Measurements from ENCODE around the gene ACACB. TPM values are rescaled to one million over a fixed set of nuclear protein-coding genes. Genes with fewer than 3 reads are reported as not detected.

The ACACB gene
- total and polyA plus RNA-seq, 2 donors (not counting 3 experiments of a cell fraction or from before 2014, with no cell fraction given) = 1.3 to 5.7 TPM

DNA sequence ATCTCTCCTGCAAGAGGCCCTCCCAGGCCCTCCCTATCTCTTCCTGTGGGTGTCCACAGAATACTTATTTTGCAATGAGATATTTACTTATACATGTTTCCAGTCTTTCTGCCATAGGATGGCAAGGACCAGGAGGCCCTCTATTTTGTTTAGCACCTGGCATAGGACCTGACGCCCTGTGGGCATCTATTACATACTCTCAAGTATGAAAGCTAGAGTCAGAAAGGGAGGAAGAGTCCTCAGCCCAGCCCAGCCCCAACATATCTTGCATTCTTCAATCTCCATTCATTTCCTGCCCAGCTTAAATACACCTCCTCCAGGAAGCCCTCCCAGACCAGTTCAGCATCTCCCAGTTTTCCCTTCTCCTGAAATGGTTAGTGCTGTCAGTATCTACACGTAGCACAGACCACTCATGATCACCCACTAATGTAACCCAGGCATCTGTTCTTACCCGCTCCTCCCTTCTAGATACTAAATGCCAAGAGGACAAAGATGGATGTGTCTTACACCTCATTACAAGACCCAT lies 185.3 kb downstream of the ACACB start:
- H3K4me2 ChIP-seq (ENCODE audit: insufficient read depth, low read length) = no peak overlapping the region
- POLR2A ChIA-PET = no interaction called here
- H3K9me3 ChIP-seq (replicated peaks; ENCODE audit: control insufficient read depth, insufficient read depth, low read length) = no peaks in the 10 kb centered on the region
- no peak for TF ChIP-seq FOS (IDR thresholded peaks at IDR 0.05; ENCODE audit: borderline replicate concordance, insufficient read depth, low read length)
- TF ChIP-seq, protein P1, sequence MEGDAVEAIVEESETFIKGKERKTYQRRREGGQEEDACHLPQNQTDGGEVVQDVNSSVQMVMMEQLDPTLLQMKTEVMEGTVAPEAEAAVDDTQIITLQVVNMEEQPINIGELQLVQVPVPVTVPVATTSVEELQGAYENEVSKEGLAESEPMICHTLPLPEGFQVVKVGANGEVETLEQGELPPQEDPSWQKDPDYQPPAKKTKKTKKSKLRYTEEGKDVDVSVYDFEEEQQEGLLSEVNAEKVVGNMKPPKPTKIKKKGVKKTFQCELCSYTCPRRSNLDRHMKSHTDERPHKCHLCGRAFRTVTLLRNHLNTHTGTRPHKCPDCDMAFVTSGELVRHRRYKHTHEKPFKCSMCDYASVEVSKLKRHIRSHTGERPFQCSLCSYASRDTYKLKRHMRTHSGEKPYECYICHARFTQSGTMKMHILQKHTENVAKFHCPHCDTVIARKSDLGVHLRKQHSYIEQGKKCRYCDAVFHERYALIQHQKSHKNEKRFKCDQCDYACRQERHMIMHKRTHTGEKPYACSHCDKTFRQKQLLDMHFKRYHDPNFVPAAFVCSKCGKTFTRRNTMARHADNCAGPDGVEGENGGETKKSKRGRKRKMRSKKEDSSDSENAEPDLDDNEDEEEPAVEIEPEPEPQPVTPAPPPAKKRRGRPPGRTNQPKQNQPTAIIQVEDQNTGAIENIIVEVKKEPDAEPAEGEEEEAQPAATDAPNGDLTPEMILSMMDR (IDR thresholded peaks at IDR 0.05; ENCODE audit: extremely low read depth in 1 of 2, insufficient read depth in 1 of 2, low read depth in 1 of 2, low read length in 2 of 2) = no peak
- no peak for TF ChIP-seq POLR2AphosphoS5 (IDR thresholded peaks at IDR 0.05; ENCODE audit: insufficient read depth, low read depth, low read length)
- no peak for TF ChIP-seq GATA2 (IDR thresholded peaks at IDR 0.05; ENCODE audit: insufficient read depth, insufficient read length, low read depth, low read length)
- TF ChIP-seq MYC (IDR thresholded peaks at IDR 0.05; ENCODE audit: low read depth, low read length) = no peak
- TF ChIP-seq JUN (IDR thresholded peaks at IDR 0.05; ENCODE audit: borderline replicate concordance, insufficient read depth, insufficient read length, low read depth) = no peak
- TF ChIP-seq, protein P2, sequence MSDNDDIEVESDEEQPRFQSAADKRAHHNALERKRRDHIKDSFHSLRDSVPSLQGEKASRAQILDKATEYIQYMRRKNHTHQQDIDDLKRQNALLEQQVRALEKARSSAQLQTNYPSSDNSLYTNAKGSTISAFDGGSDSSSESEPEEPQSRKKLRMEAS (IDR thresholded peaks at IDR 0.05; ENCODE audit: insufficient read depth, insufficient read length) = no peak
- no peak for TF ChIP-seq POLR2A (IDR thresholded peaks at IDR 0.05; ENCODE audit: low read depth, low read length)
- H3K9ac ChIP-seq (replicated peaks; ENCODE audit: extremely low read depth, insufficient read depth, low read length) = no peak overlapping the region
- no peaks in the 10 kb centered on the region for H3K36me3 ChIP-seq (ENCODE audit: control insufficient read depth in 2 of 2, extremely low read depth in 1 of 2, insufficient read depth in 2 of 2, low read length in 2 of 2)
- H3K27me3 ChIP-seq (ENCODE audit: control insufficient read depth in 2 of 2, insufficient read depth in 2 of 2, low read length in 2 of 2) = peaks cover 9 to 12% of the 10 kb centered on the region in 2 experiments
- BruUV-seq (replicated peaks) = no TSS peak
- intact Hi-C loops (cut with micrococcal nuclease) (no loop called here), dilution Hi-C loops (cut with MboI; ENCODE audit: extremely low pct_ligation_motif_present, low sequenced_read_pairs) (no loop called here)
- no peak overlapping the region for H3K4me3 ChIP-seq (replicated peaks in 1 of 3; ENCODE audit: insufficient read depth in 1 of 3, low read depth in 1 of 3, low read length in 3 of 3)
- H3K9me1 ChIP-seq (replicated peaks; ENCODE audit: control insufficient read depth, extremely low read depth, insufficient read depth, low read length) = no peaks in the 10 kb centered on the region
- CTCF ChIA-PET = no interaction called here
- no peak overlapping the region for H3K27ac ChIP-seq (ENCODE audit: insufficient read depth, low read depth, low read length)
- H3K4me1 ChIP-seq (ENCODE audit: control insufficient read depth, extremely low read depth, insufficient read depth, low read length) = no peaks in the 10 kb centered on the region
- no peaks in the 10 kb centered on the region for H4K20me1 ChIP-seq (replicated peaks; ENCODE audit: control insufficient read depth, extremely low read depth, insufficient read depth, low read length)
- FAIRE-seq (no peak), DNase-seq (ENCODE audit: low read depth, low spot score) (no peak)
- no peak overlapping the region for H2AFZ ChIP-seq (ENCODE audit: low read depth, low read length)
- no peaks in the 10 kb centered on the region for H3K79me2 ChIP-seq (ENCODE audit: control insufficient read depth, insufficient read depth, low read length)

Data from endothelial cell of umbilical vein (primary cell).